Activated CD4-positive, alpha-beta T cell treated with anti-CD3 and anti-CD28 coated beads, Interleukin-2, amount 50 U/mL, for 16 hours (primary cell): ENCODE measurements around the gene NMRK2.
"Not testable (repeated sequence)": the region's sequence is repeated elsewhere in the genome, so short reads cannot be mapped to it uniquely, and the experiment has no call there.

Experiments used
- DNase-seq: peaks from one replicate; pipeline ENCODE4 v3.0.0-alpha.2; 2020

NMRK2 gene, protein sequence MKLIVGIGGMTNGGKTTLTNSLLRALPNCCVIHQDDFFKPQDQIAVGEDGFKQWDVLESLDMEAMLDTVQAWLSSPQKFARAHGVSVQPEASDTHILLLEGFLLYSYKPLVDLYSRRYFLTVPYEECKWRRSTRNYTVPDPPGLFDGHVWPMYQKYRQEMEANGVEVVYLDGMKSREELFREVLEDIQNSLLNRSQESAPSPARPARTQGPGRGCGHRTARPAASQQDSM

DNA sequence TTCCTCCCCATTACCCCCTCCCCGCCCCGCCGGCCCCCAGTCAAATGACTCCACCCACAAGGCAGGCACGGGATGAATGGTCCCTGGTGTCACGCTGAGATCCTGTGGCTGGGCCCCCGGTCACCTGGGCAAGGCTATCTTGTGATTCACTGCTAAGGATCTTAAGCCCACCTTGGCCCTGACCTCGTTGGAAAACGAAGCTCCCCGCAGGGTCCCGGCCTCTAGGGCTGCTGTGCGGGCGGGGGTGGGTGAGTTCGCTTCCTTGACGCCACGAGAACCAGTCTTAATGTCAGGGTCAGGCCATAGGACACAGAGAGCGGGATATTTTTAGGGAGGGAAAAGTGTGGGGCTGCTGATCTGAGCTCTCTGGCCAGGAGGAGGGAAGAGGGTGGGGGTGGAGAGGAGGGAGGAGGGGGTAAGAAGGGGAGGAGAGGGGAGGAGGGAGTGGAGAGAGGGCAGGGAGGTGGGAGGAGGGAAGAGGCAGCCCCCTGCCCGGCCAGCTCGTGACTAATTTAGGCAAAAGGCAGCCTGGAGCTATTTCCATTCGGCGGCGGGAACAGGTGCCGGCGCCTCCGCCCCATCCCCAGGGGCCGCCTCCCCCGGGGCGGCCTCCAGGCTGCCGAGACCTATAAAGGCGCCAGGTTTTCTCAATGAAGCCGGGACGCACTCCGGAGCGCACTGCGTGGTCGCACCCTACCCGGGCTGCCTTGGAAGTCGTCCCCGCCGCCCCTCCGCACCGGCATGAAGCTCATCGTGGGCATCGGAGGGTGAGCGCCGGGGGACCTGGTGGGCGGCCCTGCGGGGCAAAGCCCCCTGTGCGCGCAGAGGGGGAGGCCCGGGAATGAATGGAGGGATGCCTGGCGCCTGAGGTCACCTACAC lies at the start of gene NMRK2:
Gene NMRK2, plus strand, starts transcription at position 139 of the 880 bp plus-strand sequence. Its CDS starts 603 bp downstream, at position 742.
- DNase-seq: no peak

- DNase-seq: no peak
These were observed 42.3 kb upstream of the NMRK2 start for GRCh38 chr19:3890591-3890990.

GRCh38 chr19:3893509-3894179 lies 39.2 kb upstream of the NMRK2 start:
- DNase-seq: no peak

DNA sequence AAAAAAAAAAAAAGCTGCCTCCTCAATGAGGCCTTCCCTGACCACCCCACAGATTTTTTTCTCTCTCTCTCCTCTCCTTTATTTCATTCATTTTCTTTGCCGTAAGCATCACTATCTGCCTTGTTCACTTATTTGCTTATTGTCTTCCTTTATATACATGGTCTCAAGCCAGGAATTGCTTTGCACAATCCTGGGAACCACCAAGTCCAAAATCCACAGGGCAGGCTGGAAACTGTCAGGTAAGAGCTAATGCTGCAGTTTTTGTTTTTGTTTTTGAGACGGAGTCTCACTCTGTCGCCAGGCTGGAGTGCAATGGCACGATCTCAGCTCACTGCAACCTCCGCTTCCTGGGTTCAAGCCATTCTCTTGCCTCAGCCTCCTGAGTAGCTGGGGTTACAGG lies 37.9 kb upstream of the NMRK2 start:
- not testable (repeated sequence) for DNase-seq

DNA sequence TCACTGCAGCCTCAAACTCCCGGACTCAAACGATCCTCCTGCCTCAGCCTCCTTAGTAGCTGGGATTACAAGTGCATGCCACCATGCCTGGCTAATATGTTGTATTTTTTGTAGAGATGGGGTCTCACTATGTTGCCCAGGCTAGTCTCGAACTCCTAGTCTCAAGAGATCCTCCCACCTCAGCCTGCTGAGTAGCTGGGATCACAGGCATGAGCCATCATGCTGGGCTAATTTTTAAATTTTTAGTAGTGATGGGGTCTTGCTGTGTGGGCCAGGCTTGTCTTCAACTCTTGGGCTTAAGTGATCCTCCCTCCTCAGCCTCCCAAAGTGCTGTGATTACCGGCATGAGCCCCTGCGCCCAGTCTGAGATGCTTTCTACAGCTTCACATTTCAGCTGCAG lies 37.1 kb upstream of the NMRK2 start:
- no peak for DNase-seq

GRCh38 chr19:3897936-3898335 lies 34.9 kb upstream of the NMRK2 start:
- peak; percentile 3 for DNase-seq

GRCh38 chr19:3898426-3898825 lies 34.4 kb upstream of the NMRK2 start:
- DNase-seq: no peak

DNA sequence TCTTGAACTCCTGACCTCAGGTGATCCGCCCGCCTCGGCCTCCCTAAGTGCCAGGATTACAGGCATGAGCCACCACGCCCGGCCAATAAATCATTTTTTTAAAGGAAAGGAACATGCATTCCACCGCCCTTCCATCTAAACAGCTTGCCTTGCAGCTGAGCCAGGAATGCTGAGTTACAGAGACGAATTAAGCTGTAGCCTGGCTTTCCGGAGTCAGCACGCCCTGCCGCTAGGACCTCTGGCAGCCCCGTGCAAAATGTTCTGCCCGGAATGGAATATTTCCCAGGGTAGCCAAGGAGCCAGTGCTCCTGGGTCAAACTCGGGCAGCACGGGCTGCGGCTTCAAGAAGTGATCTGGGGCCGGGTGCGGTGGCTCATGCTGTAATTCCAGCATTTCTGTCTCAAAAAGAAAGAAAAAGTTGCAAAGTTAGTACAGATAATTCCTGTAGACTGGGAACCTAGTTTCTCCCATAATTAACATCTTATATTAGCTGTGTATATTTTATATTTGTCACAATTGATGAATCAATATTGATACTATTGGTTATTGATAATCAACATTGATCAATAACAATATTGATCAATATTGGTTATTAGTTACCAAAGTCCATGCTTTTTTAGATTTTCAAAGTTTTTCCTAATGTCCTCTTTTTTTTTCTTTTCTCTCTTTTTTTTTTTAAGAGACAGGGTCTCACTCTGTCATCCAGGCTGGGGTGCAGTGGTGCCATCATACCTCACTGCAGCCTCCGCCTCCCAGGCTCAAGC lies 33.2 kb upstream of the NMRK2 start:
- DNase-seq: no peak

GRCh38 chr19:3902317-3902973 lies 30.4 kb upstream of the NMRK2 start:
- DNase-seq: no peak

GRCh38 chr19:3904233-3904632 lies 28.6 kb upstream of the NMRK2 start:
- no peak for DNase-seq

- DNase-seq: no peak
These were observed 25.1 kb upstream of the NMRK2 start for GRCh38 chr19:3907626-3908265.

DNA sequence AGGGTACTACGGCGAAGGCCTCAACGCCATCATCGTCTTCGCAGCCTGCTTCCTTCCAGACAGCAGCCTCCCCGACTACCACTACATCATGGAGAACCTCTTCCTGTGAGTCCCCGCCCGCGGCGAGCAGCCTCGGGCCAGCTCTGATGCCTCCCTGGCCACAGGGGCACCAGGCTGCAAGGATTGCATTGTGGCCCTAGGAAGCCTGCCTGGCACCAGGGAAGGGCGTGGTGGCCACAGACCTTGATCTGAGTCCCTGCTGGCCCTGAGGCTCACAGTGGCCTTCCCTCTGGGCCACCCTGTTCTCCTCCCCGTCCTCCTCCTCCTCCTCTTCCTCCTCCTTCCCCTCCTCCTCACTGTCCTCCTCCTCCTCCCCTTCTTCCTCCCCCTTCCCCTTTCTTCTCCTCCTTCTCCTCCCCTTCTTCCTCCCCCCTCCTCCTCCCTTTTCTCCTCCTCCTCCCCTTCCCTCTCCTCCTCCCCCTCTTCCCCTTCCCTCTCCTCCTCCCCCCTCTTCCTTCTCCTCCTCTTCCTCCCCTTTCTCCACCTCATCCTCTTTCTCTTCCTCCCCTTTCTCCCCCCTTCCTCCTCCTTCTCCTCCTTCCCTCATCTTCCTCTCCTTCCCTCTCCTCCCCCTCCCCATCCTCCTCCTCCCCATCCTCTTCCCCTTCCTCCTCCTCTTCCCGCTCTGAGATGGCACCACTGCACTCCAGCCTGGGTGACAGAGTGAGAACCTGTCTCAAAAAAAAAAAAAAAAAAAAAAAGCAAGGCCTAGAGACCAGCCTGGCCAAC lies 24.4 kb upstream of the NMRK2 start:
- DNase-seq: no peak

DNA sequence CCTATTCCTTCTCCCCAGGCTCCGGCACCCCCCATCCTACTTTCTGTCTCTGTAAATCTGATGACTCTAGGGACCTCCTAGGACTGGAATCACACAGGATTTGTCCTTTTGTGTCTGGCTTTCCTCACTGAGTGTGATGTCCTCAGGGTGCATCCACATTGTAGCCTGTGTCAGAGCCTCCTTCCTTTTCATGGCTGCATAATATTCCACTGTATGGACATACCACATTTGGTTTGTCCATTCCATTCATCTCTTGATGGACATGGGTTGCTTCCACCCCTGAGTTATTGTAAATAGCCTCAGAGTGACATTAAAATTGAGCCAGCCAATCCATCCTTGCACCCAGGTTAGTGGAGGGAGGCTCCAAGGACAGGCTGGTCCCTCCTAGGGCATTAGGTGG lies 22.8 kb upstream of the NMRK2 start:
- DNase-seq: no peak

GRCh38 chr19:3914199-3914598 lies 18.7 kb upstream of the NMRK2 start:
- DNase-seq: no peak

- DNase-seq: no peak
These were observed 16.8 kb upstream of the NMRK2 start for GRCh38 chr19:3916033-3916432.

DNA sequence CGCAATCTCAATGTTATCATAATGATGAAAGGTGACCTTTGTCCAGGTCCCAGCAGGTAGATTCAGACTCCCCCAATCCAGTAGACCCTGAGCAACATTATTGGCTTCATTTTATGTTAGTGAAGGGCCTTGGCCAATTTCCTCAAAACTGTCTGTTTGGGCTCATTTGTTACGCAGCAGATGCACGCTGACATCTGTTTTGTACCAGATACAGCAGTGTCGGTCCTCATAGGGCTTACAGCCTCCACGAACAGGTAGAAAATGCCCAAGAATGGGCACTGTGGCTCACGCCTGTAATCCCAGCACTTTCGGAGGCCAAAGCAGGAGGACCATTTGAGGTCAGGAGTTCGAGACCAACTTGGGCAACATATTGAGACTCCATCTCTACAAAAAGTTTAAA lies 13.1 kb upstream of the NMRK2 start:
- DNase-seq: no peak

- DNase-seq: no peak
These were observed 9.6 kb upstream of the NMRK2 start for GRCh38 chr19:3923096-3923758.

GRCh38 chr19:3923912-3924311 lies 9.0 kb upstream of the NMRK2 start:
- no peak for DNase-seq

GRCh38 chr19:3931041-3931440 lies 1.8 kb upstream of the NMRK2 start:
- no peak for DNase-seq
